PFSK-1 (cell line): ENCODE measurements around the gene DCTPP1.

ENCODE experiments used
- POLR2AphosphoS5 ChIP-seq: IDR thresholded peaks from 2 replicates; pipeline ENCODE4 v1.6.1; 2012; ENCODE audit warnings: low read depth, mild to moderate bottlenecking, control low read depth, low read length, moderate library complexity
- REST ChIP-seq, 2 experiments: IDR thresholded peaks; 2 replicates each; pipeline versions ENCODE4 v1.6.1 to v1.8.0; 2011 to 2012; ENCODE audit warnings: low read depth in 2 of 2, low read length in 2 of 2, control low read depth in 1 of 2, inconsistent platforms in 1 of 2, mild to moderate bottlenecking in 1 of 2, moderate library complexity in 1 of 2; ENCODE audit not compliant: insufficient read depth in 1 of 2
- TAF1 ChIP-seq: IDR thresholded peaks from 2 replicates; pipeline ENCODE4 v1.6.1; 2012; ENCODE audit warnings: low read length, control low read depth, borderline replicate concordance; ENCODE audit not compliant: insufficient read depth

DNA sequence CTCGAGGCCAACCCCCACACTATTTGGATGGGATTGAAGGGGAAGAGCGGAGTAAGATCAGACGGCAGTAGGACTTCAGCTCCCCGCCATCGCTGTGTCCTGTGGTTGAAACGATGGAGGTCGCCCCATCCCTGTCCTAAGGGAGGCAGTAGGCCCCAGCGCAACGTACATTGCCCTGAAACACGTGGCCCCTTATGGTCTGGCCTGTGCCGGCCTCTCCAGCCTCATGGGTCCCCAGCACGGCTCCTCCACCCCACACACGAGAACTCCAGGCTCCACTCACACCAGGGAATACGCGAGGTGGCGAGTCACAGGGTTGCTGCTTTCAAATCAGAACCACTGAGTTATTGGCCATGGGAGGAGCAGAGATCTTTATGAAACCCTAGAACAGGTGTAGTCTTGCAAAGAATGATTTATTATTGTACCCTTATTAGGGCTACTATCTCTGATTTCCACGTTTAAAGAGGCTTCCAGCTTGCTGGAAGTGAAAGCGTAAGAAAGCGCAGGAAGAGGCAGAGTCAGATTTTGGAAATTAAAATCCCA lies 669 bp upstream of the DCTPP1 start:
- no peak for TF ChIP-seq TAF1
- TF ChIP-seq POLR2AphosphoS5, result no peak
- TF ChIP-seq REST (IDR thresholded peaks at IDR 0.05; ENCODE audit: insufficient read depth in 1 of 2, low read depth in 2 of 2, low read length in 2 of 2), result no peak
